Left ventricle myocardium inferior (tissue), 1 donor: ENCODE data around the gene ARAP1. TPM values are rescaled to one million over a fixed set of nuclear protein-coding genes. Genes with fewer than 3 reads are reported as not detected.
A peak's percentile ranks its signal among the peaks of the same experiment; 100 is the strongest.

Source experiments
- DNase-seq: peaks from one replicate; pipeline ENCODE4 v3.0.0-alpha.2; 2020
- H3K27ac ChIP-seq: fragments of 200-600 bp; replicated peaks from 2 replicates; pipeline ENCODE4 v1.8.0; 2021
- H3K27me3 ChIP-seq: fragments of 200-600 bp; 2 replicates; pipeline ENCODE4 v1.8.0; 2021; ENCODE audit warnings: low read depth
- H3K36me3 ChIP-seq: fragments of 200-600 bp; 2 replicates; pipeline ENCODE4 v1.8.0; 2021
- H3K4me1 ChIP-seq: fragments of 200-600 bp; 2 replicates; pipeline ENCODE4 v1.8.0; 2021
- H3K4me3 ChIP-seq: fragments of 200-600 bp; 2 replicates; pipeline ENCODE4 v1.8.0; 2021; ENCODE audit warnings: mild to moderate bottlenecking, moderate library complexity
- H3K9me3 ChIP-seq: fragments of 200-600 bp; replicated peaks from 2 replicates; pipeline ENCODE4 v1.8.0; 2021
- CTCF ChIP-seq: fragments of 200-600 bp; IDR thresholded peaks from 2 replicates; pipeline ENCODE4 v1.8.0; 2021; ENCODE audit warnings: antibody characterized with exemption, mild to moderate bottlenecking, borderline replicate concordance
- intact Hi-C: fragments of 100-400 bp; cut with micrococcal nuclease; formaldehyde crosslinking; loops from one replicate; pipeline ENCODE4 v1.11.0; 2022
- total RNA-seq: library from RNA; stranded (reverse); fragmentation: NEBNext Ultra II Directional; extraction: Animal tissue kit (Norgen Biotek cat#: 25700); gene quantifications from one replicate; pipeline ENCODE4 v1.2.1, GENCODE V29; 2021
- donor health status: DM: no; HTN: yes; CAD: no; lungs with severe emphysema.

ARAP1 gene
- total RNA-seq, 1 donor from 2014 or later: 51.9 TPM

GRCh38 chr11:72639502-72640375 lies 112.5 kb downstream of the ARAP1 start:
- DNase-seq: peak; percentile 46
- intact Hi-C loops: loop anchor here (5.0 kb wide), 1 partner anchor 42 kb away; no protein-coding TSS in a partner anchor
- Histone ChIP-seq H3K27ac (peak overlapping the region; percentile 87), H3K27me3 (no peaks in the 10 kb centered on the region), H3K9me3 (no peaks in the 10 kb centered on the region), H3K4me1 (peaks cover 79% of the 10 kb centered on the region), H3K4me3 (peak overlapping the region; percentile 88), H3K36me3 (no peaks in the 10 kb centered on the region)
- TF ChIP-seq CTCF: no peak

- peak overlapping the region; percentile 85 for H3K27ac ChIP-seq
- H3K4me1 ChIP-seq: peaks cover 91% of the 10 kb centered on the region
- no peak overlapping the region for H3K4me3 ChIP-seq
- TF ChIP-seq CTCF: no peak
- intact Hi-C loops: no loop called here
- no peaks in the 10 kb centered on the region for H3K27me3 ChIP-seq
- H3K9me3 ChIP-seq: no peaks in the 10 kb centered on the region
- no peak for DNase-seq
- no peaks in the 10 kb centered on the region for H3K36me3 ChIP-seq
Measured at GRCh38 chr11:72637926-72638325, 114.3 kb downstream of the ARAP1 start.

GRCh38 chr11:72637198-72637597 lies 115.0 kb downstream of the ARAP1 start:
- Histone ChIP-seq H3K27ac (peak overlapping the region; percentile 85), H3K9me3 (no peaks in the 10 kb centered on the region), H3K4me3 (no peak overlapping the region), H3K4me1 (peaks cover 92% of the 10 kb centered on the region), H3K27me3 (no peaks in the 10 kb centered on the region), H3K36me3 (no peaks in the 10 kb centered on the region)
- DNase-seq: no peak
- TF ChIP-seq CTCF: no peak
- intact Hi-C loops: no loop called here

GRCh38 chr11:72636376-72636775 lies 115.8 kb downstream of the ARAP1 start:
- intact Hi-C loops: no loop called here
- Histone ChIP-seq H3K4me3 (no peak overlapping the region), H3K27me3 (no peaks in the 10 kb centered on the region), H3K36me3 (no peaks in the 10 kb centered on the region), H3K27ac (peak overlapping the region; percentile 85), H3K9me3 (no peaks in the 10 kb centered on the region), H3K4me1 (peaks cover 93% of the 10 kb centered on the region)
- TF ChIP-seq CTCF: no peak
- no peak for DNase-seq

- peaks cover 93% of the 10 kb centered on the region for H3K4me1 ChIP-seq
- TF ChIP-seq CTCF: no peak
Measured at GRCh38 chr11:72635933-72636332, 116.3 kb downstream of the ARAP1 start.

More at GRCh38 chr11:72635933-72636332, 116.3 kb downstream of the ARAP1 start:
- no peaks in the 10 kb centered on the region for H3K9me3 ChIP-seq
- intact Hi-C loops: no loop called here
- H3K4me3 ChIP-seq: peak overlapping the region; percentile 21
- no peaks in the 10 kb centered on the region for H3K27me3 ChIP-seq
- no peaks in the 10 kb centered on the region for H3K36me3 ChIP-seq
- DNase-seq: no peak
- H3K27ac ChIP-seq: peak overlapping the region; percentile 85
